ENCODE results near the gene RHBDF1.

The RHBDF1 gene

DNA sequence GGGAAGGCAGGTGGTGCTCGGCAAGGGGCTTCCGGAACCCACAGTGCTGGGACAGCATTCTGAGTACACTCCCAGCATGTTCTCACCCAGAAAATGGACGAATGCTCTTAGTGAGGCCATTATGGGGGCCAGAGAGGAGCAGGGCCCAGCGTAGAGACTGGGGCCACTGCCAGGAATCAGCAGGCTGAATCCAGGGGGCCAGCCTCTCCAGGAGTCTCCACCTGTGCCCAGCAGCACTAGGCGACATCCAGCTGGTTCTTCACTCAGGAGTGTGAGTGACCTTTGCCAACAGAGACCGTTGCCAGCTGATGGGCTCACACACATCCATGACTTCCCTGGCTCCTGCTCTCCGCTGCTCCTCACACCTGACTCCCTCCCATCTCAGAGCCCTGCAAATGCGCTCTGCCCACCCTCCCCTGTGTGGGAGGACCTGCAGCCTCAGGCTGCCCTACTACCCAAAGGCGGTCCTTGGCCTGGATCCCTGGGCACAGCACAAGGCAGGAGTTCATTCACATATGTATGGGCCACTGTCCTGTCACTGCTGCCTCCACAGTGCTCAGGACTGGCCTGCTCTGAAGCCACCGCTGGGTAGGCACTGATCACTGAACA, 5.1 kb downstream of the RHBDF1 start:
- DNase-seq (ENCODE audit: low read depth) = no peak
- TF ChIP-seq, protein P1, sequence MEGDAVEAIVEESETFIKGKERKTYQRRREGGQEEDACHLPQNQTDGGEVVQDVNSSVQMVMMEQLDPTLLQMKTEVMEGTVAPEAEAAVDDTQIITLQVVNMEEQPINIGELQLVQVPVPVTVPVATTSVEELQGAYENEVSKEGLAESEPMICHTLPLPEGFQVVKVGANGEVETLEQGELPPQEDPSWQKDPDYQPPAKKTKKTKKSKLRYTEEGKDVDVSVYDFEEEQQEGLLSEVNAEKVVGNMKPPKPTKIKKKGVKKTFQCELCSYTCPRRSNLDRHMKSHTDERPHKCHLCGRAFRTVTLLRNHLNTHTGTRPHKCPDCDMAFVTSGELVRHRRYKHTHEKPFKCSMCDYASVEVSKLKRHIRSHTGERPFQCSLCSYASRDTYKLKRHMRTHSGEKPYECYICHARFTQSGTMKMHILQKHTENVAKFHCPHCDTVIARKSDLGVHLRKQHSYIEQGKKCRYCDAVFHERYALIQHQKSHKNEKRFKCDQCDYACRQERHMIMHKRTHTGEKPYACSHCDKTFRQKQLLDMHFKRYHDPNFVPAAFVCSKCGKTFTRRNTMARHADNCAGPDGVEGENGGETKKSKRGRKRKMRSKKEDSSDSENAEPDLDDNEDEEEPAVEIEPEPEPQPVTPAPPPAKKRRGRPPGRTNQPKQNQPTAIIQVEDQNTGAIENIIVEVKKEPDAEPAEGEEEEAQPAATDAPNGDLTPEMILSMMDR (IDR thresholded peaks at IDR 0.05; ENCODE audit: control insufficient read depth, extremely low read depth, insufficient read depth) = no peak
- no peak overlapping the region for H3K4me3 ChIP-seq (ENCODE audit: low read depth, low read length)

DNA sequence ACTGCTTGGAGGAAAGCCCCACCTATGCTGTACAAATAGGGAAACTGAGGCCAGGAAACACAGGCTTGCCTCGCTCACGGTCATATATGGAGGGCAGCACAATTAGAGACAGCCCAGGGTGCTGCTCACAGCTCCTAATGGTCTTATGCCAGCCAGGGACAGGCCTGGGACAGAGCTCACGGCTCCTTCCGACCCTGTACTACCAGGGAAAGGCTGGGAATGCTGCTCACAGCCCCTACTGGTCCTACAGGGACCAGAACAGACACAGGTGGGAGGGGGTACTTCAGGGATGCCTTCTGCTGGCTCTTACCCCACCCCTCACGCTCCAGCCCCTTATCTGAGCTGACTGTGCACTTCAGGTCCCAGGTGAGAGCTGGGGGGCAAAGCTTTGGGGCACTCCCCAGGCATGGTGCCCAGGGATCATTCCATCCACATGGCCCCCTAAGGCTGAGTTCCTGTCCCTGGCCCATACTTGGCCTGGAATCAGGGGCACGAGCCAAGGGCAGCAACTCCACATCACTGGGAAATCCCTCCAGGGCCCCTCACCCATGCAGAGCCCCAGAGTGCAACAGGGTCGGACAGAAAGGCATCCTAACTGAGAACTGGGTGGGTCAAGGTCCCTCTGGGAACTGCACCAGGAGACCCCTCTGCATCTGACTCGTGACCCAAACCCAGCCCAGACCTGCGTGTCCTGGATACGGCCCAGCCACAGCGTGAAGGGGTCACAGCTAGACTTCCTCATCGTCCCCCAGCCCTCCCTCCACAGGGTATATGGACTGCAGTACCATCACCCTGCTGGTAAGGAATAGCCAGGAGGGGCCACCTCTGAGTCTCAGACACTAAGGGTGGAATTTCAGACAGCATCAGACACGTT, 5.9 kb downstream of the RHBDF1 start:
- no peak for DNase-seq (ENCODE audit: low read depth)
- no peak overlapping the region for H3K4me3 ChIP-seq (ENCODE audit: low read depth, low read length)
- TF ChIP-seq, protein P1 (IDR thresholded peaks at IDR 0.05; ENCODE audit: control insufficient read depth, extremely low read depth, insufficient read depth) = no peak

GRCh38 chr16:65745-66144, 6.7 kb downstream of the RHBDF1 start:
- no peak overlapping the region for H3K4me3 ChIP-seq (ENCODE audit: low read depth, low read length)
- DNase-seq (ENCODE audit: low read depth) = no peak
- TF ChIP-seq, protein P1 (IDR thresholded peaks at IDR 0.05; ENCODE audit: control insufficient read depth, extremely low read depth, insufficient read depth) = peak; percentile 97

GRCh38 chr16:64914-65255, 7.5 kb downstream of the RHBDF1 start:
- H3K4me3 ChIP-seq (ENCODE audit: low read depth, low read length) = no peak overlapping the region
- DNase-seq (ENCODE audit: low read depth) = no peak
- TF ChIP-seq, protein P1 (IDR thresholded peaks at IDR 0.05; ENCODE audit: control insufficient read depth, extremely low read depth, insufficient read depth) = no peak

GRCh38 chr16:63998-64913, 8.2 kb downstream of the RHBDF1 start:
- DNase-seq (ENCODE audit: low read depth) = no peak
- no peak overlapping the region for H3K4me3 ChIP-seq (ENCODE audit: low read depth, low read length)
- TF ChIP-seq, protein P1 (IDR thresholded peaks at IDR 0.05; ENCODE audit: control insufficient read depth, extremely low read depth, insufficient read depth) = no peak

- TF ChIP-seq, protein P1 (IDR thresholded peaks at IDR 0.05; ENCODE audit: control insufficient read depth, extremely low read depth, insufficient read depth) = no peak
- no peak overlapping the region for H3K4me3 ChIP-seq (ENCODE audit: low read depth, low read length)
- DNase-seq (ENCODE audit: low read depth) = no peak
Observed at GRCh38 chr16:63466-63865, 9.0 kb downstream of the RHBDF1 start.
